WTC11 (cell line): ENCODE results near the gene EMD. TPM values are rescaled to one million over a fixed set of nuclear protein-coding genes. Genes with fewer than 3 reads are reported as not detected.

ENCODE experiments used
- ATAC-seq: fragments of 200-7000 bp; cut with Tn5 transposase; 2 replicates; pipeline ENCODE4 v1.10.0; 2021; ENCODE audit warnings: mild to moderate bottlenecking, moderate library complexity
- CTCF ChIA-PET: fragments of 300-600 bp; sonication (Branson Sonifier 250); formaldehyde crosslinking; loops from one replicate; lab custom pipeline; 2021; ENCODE audit warnings: antibody characterized with exemption; lab: Charles Lee
- POLR2A ChIA-PET: fragments of 350-600 bp; sonication (Branson Sonifier 250); formaldehyde crosslinking; loops from one replicate; lab custom pipeline; 2021; ENCODE audit warnings: antibody characterized with exemption; lab: Charles Lee
- DNase-seq: peaks from one replicate; pipeline ENCODE4 v3.0.0; 2021; ENCODE audit warnings: low spot score
- H3K27ac Mint-ChIP-seq: 2 replicates; pipeline ENCODE4 v1.8.0; 2021; ENCODE audit warnings: mixed read lengths
- H3K27me3 Mint-ChIP-seq: 2 replicates; pipeline ENCODE4 v1.8.0; 2021; ENCODE audit warnings: low read depth, mild to moderate bottlenecking, moderate library complexity, mixed read lengths
- H3K36me3 Mint-ChIP-seq: 2 replicates; pipeline ENCODE4 v1.8.0; 2021; ENCODE audit warnings: mixed read lengths
- H3K4me1 Mint-ChIP-seq: 2 replicates; pipeline ENCODE4 v1.8.0; 2022; ENCODE audit warnings: mixed read lengths
- H3K4me3 Mint-ChIP-seq: 2 replicates; pipeline ENCODE4 v1.8.0; 2021; ENCODE audit warnings: mild to moderate bottlenecking, moderate library complexity, mixed read lengths
- H3K9me3 Mint-ChIP-seq: 2 replicates; pipeline ENCODE4 v1.8.0; 2021; ENCODE audit warnings: mixed read lengths
- CBFB ChIP-seq: sonication (generic); formaldehyde crosslinking; IDR thresholded peaks from 2 replicates; pipeline ENCODE4 v1.8.1; 2022; ENCODE audit warnings: mild to moderate bottlenecking, low read depth, missing genetic modification reagents
- CREM ChIP-seq: sonication (generic); formaldehyde crosslinking; IDR thresholded peaks from 2 replicates; pipeline ENCODE4 v1.8.1; 2022; ENCODE audit warnings: mild to moderate bottlenecking, missing genetic modification reagents, moderate library complexity
- FOXP1 ChIP-seq: sonication (generic); formaldehyde crosslinking; IDR thresholded peaks from 2 replicates; pipeline ENCODE4 v1.8.0; 2022; ENCODE audit warnings: missing genetic modification reagents, mild to moderate bottlenecking, moderate library complexity, borderline replicate concordance
- GTF2I ChIP-seq: fragments of 250-450 bp; sonication (Bioruptor Pico); conservative IDR thresholded peaks from 2 replicates; pipeline ENCODE4 v1.4.0; 2021; ENCODE audit warnings: mild to moderate bottlenecking
- IRF2 ChIP-seq: sonication (generic); formaldehyde crosslinking; IDR thresholded peaks from 2 replicates; pipeline ENCODE4 v1.8.0; 2022; ENCODE audit warnings: low read depth, missing genetic modification reagents, borderline replicate concordance
- KAT7 ChIP-seq: sonication (generic); formaldehyde crosslinking; IDR thresholded peaks from 2 replicates; pipeline ENCODE4 v1.8.1; 2023; ENCODE audit warnings: missing genetic modification reagents, mild to moderate bottlenecking, borderline replicate concordance
- NFATC4 ChIP-seq: fragments of 250-450 bp; sonication (Bioruptor Pico); IDR thresholded peaks from 2 replicates; pipeline ENCODE4 v1.9.0; 2021; ENCODE audit warnings: mild to moderate bottlenecking
- NFE2L1 ChIP-seq: sonication (generic); formaldehyde crosslinking; IDR thresholded peaks from 2 replicates; pipeline ENCODE4 v1.8.1; 2023; ENCODE audit warnings: missing genetic modification reagents
- OVOL2 ChIP-seq: fragments of 250-450 bp; sonication (Bioruptor Pico); IDR thresholded peaks from 2 replicates; pipeline ENCODE4 v1.9.0; 2021; ENCODE audit warnings: mild to moderate bottlenecking, borderline replicate concordance
- PRRX2 ChIP-seq: fragments of 250-450 bp; sonication (Bioruptor Pico); IDR thresholded peaks from 2 replicates; pipeline ENCODE4 v1.8.0; 2021; ENCODE audit warnings: mild to moderate bottlenecking
- SMAD4 ChIP-seq: sonication (generic); formaldehyde crosslinking; IDR thresholded peaks from 2 replicates; pipeline ENCODE4 v1.8.0; 2022; ENCODE audit warnings: mild to moderate bottlenecking, missing genetic modification reagents
- SOX15 ChIP-seq: fragments of 250-450 bp; sonication (Bioruptor Pico); IDR thresholded peaks from 2 replicates; pipeline ENCODE4 v1.9.0; 2021; ENCODE audit warnings: mild to moderate bottlenecking
- TEAD4 ChIP-seq: sonication (generic); formaldehyde crosslinking; IDR thresholded peaks from 2 replicates; pipeline ENCODE4 v1.8.0; 2022; ENCODE audit warnings: mild to moderate bottlenecking, missing genetic modification reagents
- ZBTB21 ChIP-seq: sonication (generic); formaldehyde crosslinking; IDR thresholded peaks from 2 replicates; pipeline ENCODE4 v1.8.1; 2023; ENCODE audit warnings: mild to moderate bottlenecking, missing genetic modification reagents, borderline replicate concordance
- total RNA-seq: library from RNA; stranded (reverse); gene quantifications from 3 replicates; pipeline ENCODE4 v1.2.3, GENCODE V29; 2021
- TF ChIP-seq, protein P1 (sequence below): sonication (generic); formaldehyde crosslinking; IDR thresholded peaks from 2 replicates; pipeline ENCODE4 v1.8.1; 2022; ENCODE audit warnings: mild to moderate bottlenecking, moderate library complexity, missing genetic modification reagents
- TF ChIP-seq, protein P2 (sequence below): sonication (generic); formaldehyde crosslinking; IDR thresholded peaks from 2 replicates; pipeline ENCODE4 v1.8.0; 2022; ENCODE audit warnings: mild to moderate bottlenecking, missing genetic modification reagents
- TF ChIP-seq, protein P3 (sequence below): sonication (generic); formaldehyde crosslinking; IDR thresholded peaks from 2 replicates; pipeline ENCODE4 v1.8.1; 2022; ENCODE audit warnings: missing genetic modification reagents, borderline replicate concordance
- TF ChIP-seq, protein P4 (sequence below): sonication (generic); formaldehyde crosslinking; IDR thresholded peaks from 2 replicates; pipeline ENCODE4 v1.8.1; 2023; ENCODE audit warnings: mild to moderate bottlenecking, missing genetic modification reagents, borderline replicate concordance

The EMD gene
- total RNA-seq, 1 experiment from 2014 or later: 78.3 TPM

DNA sequence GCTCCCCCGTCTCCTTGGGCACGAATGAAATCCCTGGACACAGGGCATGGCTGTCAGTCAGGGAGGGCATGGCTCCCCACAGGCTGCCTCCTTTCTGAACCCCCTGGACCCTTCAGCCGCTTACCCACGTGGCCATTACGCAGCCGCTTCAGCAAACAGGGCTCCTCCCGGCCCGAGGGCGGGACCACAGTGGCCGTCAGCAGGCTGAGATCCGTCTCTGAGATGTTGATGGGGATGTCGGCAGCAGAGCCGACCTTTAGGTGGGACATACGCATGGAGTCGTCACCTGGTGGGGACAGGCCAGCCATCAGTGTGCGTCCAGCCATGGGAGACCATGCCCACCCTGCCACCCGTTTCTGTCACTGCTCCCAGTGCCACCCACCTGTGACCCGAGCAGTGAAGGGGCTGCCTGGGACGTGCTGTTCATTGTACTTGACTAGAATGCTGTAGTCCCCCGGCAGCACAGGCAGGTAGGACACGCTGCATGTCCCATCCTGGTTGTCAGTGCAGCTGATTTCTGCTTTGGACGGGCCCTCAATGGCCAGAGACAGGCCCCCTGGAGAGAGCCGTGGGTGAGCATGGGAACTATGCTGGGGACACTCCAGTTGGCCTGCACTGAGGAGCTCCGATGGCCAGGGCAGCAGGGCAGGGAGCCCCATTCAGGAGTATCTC, 25.8 kb upstream of the EMD start:
- POLR2A ChIA-PET: no interaction called here
- peaks cover 27% of the 10 kb centered on the region for H3K36me3 Mint-ChIP-seq
- no peak overlapping the region for H3K27ac Mint-ChIP-seq
- no peaks in the 10 kb centered on the region for H3K27me3 Mint-ChIP-seq
- CTCF ChIA-PET: no interaction called here
- TF ChIP-seq, protein P1, sequence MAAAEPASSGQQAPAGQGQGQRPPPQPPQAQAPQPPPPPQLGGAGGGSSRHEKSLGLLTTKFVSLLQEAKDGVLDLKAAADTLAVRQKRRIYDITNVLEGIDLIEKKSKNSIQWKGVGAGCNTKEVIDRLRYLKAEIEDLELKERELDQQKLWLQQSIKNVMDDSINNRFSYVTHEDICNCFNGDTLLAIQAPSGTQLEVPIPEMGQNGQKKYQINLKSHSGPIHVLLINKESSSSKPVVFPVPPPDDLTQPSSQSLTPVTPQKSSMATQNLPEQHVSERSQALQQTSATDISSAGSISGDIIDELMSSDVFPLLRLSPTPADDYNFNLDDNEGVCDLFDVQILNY (CRISPR knock-in tag): no peak
- no peak for TF ChIP-seq NFE2L1 (CRISPR knock-in tag)
- TF ChIP-seq, protein P2, sequence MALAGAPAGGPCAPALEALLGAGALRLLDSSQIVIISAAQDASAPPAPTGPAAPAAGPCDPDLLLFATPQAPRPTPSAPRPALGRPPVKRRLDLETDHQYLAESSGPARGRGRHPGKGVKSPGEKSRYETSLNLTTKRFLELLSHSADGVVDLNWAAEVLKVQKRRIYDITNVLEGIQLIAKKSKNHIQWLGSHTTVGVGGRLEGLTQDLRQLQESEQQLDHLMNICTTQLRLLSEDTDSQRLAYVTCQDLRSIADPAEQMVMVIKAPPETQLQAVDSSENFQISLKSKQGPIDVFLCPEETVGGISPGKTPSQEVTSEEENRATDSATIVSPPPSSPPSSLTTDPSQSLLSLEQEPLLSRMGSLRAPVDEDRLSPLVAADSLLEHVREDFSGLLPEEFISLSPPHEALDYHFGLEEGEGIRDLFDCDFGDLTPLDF (CRISPR knock-in tag): no peak
- TF ChIP-seq, protein P3, sequence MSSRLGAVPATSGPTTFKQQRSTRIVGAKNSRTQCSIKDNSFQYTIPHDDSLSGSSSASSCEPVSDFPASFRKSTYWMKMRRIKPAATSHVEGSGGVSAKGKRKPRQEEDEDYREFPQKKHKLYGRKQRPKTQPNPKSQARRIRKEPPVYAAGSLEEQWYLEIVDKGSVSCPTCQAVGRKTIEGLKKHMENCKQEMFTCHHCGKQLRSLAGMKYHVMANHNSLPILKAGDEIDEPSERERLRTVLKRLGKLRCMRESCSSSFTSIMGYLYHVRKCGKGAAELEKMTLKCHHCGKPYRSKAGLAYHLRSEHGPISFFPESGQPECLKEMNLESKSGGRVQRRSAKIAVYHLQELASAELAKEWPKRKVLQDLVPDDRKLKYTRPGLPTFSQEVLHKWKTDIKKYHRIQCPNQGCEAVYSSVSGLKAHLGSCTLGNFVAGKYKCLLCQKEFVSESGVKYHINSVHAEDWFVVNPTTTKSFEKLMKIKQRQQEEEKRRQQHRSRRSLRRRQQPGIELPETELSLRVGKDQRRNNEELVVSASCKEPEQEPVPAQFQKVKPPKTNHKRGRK (CRISPR knock-in tag): no peak
- TF ChIP-seq SOX15 (CRISPR knock-in tag): no peak
- TF ChIP-seq, all 79 proteins: peak for 0
- DNase-seq (no peak), ATAC-seq (no peak)
- Mint-ChIP-seq H3K9me3 (no peaks in the 10 kb centered on the region), H3K4me1 (no peaks in the 10 kb centered on the region), H3K4me3 (no peak overlapping the region)

DNA sequence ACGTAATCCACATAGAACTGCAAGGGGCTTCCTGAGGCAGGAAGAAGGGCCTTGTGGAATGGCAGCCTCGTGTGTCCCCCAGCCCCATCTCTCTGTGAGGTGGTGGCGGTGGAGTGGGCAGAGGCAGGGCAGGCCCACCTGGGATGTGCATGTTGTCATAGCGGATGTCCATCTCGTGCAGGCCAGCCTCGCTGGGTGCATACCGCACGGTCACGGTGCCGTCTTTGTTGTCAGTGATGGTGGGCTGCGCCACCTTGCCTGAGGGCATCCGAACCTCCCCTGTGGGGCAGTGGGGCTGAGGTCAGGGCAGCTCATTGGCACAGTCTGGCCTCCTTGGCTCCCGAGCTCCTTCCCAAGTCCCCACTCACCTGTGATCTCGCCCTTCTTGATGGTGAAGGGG, 25.1 kb upstream of the EMD start:
- no peak overlapping the region for H3K4me3 Mint-ChIP-seq
- no peaks in the 10 kb centered on the region for H3K27me3 Mint-ChIP-seq
- TF ChIP-seq OVOL2 (CRISPR knock-in tag) (no peak), NFATC4 (no peak), SMAD4 (CRISPR knock-in tag) (no peak), IRF2 (CRISPR knock-in tag) (no peak), CREM (CRISPR knock-in tag) (no peak), FOXP1 (CRISPR knock-in tag) (no peak), ZBTB21 (CRISPR knock-in tag) (no peak), PRRX2 (CRISPR knock-in tag) (no peak), GTF2I (CRISPR knock-in tag) (no peak), CBFB (CRISPR knock-in tag) (no peak), TEAD4 (no peak), KAT7 (CRISPR knock-in tag) (no peak)
- TF ChIP-seq, protein P4, sequence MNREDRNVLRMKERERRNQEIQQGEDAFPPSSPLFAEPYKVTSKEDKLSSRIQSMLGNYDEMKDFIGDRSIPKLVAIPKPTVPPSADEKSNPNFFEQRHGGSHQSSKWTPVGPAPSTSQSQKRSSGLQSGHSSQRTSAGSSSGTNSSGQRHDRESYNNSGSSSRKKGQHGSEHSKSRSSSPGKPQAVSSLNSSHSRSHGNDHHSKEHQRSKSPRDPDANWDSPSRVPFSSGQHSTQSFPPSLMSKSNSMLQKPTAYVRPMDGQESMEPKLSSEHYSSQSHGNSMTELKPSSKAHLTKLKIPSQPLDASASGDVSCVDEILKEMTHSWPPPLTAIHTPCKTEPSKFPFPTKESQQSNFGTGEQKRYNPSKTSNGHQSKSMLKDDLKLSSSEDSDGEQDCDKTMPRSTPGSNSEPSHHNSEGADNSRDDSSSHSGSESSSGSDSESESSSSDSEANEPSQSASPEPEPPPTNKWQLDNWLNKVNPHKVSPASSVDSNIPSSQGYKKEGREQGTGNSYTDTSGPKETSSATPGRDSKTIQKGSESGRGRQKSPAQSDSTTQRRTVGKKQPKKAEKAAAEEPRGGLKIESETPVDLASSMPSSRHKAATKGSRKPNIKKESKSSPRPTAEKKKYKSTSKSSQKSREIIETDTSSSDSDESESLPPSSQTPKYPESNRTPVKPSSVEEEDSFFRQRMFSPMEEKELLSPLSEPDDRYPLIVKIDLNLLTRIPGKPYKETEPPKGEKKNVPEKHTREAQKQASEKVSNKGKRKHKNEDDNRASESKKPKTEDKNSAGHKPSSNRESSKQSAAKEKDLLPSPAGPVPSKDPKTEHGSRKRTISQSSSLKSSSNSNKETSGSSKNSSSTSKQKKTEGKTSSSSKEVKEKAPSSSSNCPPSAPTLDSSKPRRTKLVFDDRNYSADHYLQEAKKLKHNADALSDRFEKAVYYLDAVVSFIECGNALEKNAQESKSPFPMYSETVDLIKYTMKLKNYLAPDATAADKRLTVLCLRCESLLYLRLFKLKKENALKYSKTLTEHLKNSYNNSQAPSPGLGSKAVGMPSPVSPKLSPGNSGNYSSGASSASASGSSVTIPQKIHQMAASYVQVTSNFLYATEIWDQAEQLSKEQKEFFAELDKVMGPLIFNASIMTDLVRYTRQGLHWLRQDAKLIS (CRISPR knock-in tag): no peak
- ATAC-seq (no peak), DNase-seq (no peak)
- H3K36me3 Mint-ChIP-seq: peaks cover 35% of the 10 kb centered on the region
- H3K27ac Mint-ChIP-seq: no peak overlapping the region
- H3K9me3 Mint-ChIP-seq: no peaks in the 10 kb centered on the region
- no peaks in the 10 kb centered on the region for H3K4me1 Mint-ChIP-seq
- CTCF ChIA-PET: no interaction called here
- POLR2A ChIA-PET: no interaction called here
